GM18519 (cell line): Measurements from ENCODE around the gene TNFRSF1A.

Experiments used
- ATAC-seq: cut with Tn5 transposase; IDR thresholded peaks from one replicate; pipeline ENCODE4 v1.9.1; 2021; ENCODE audit warnings: mild to moderate bottlenecking, moderate library complexity; ENCODE audit not compliant: unreplicated experiment, low FRiP score

The TNFRSF1A gene

GRCh38 chr12:6374786-6375160 is 32.9 kb upstream of the TNFRSF1A start:
- no peak for ATAC-seq

- no peak for ATAC-seq
These were observed 32.3 kb upstream of the TNFRSF1A start for GRCh38 chr12:6374028-6374785.

GRCh38 chr12:6373022-6373787 is 31.3 kb upstream of the TNFRSF1A start:
- no peak for ATAC-seq

DNA sequence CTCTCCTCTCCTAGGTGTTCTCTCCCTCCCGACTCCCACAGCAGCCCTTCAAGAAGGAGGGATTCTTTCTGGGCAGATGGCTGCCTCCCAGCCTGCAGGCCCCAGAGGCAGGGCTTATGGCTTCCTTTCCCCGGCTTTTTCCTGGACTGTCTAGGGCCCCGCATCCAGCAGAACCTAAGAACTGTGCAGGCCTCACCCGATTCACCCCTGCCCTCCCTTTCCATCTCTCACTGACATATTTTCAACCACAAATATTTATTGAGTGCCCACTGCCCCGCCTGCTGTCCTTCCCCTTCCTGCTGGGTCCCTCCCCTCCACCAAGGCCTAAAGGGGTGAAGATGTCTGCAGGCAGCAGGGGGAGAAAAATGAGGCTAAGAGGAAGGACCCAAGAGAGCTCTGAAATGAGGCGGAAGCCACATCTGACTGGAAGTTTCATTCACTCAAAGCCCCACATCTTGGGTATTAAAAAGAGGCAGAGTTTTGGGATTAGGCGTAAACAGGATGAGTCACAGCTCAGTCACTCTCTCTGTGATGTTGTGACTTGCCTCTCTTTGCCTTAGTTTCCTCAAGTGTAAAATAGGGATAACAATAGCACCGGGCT is 30.6 kb upstream of the TNFRSF1A start:
- no peak for ATAC-seq

DNA sequence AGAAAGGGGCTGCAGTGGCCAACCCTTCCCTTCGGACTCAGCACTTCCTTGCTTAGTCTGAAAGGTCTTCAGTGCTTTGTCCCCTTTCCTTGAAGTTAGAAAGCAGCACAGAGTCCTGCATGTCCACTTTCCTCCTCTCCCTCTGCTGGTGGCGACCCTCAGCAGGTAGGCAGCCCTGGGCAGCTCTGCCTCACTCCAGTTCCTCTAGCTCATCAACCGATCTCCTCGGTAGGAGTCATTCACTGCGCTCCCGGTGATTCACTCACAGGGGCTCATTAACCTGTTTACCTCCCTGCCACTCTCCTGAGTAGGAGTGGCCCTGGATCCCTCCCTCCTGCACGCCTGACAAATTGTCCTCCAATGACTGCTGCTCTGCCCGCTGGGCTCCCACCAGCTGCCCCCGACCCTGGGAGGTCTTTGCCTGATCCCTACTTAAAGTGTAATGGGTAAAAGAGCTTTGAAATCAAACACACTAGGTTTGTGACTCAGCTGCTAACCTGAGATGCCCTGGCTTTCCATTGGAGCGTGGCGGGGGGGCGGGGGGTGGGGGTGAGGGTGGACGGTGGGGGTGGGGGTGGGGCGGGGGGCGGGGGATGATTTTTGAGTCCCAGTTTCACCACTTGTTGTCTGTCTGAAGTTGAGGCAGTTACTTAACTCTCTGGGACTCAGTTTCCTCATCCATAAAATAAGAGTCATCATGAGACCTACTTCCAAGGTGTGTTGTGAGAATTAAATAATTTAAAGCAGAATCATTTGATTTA is 29.3 kb upstream of the TNFRSF1A start:
- no peak for ATAC-seq

GRCh38 chr12:6370576-6370935 is 28.7 kb upstream of the TNFRSF1A start:
- no peak for ATAC-seq

DNA sequence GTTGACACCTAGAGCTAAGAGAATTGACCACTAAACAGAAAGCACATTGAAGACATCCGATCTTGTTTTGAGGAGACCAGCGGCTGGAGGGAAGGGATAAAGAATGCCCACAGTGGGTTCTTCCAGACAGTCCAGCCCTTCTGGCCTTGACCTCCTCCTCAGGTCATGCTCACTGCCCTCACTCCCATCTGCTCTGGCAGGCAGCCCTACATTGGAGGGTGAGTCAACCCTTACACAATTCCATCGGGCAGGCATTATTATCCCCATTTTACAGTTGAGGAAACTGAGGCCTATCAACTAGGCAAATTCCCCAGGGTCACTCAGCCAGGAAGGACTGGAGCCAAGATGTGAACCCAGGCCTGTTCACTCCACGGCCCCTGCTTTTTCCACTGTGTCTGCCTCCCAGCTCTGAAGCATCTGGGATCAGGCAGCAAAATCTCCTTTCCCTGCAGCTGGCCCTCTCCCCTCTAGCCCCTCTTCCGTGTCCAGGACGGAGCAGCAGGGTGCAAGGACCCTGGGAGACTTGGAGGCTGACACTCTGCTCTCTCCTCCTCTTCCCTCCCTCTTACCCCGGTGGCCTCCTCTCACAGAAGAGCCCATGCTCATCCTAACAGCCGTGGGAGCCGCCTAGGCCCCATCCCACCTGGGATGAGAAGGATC is 28.2 kb upstream of the TNFRSF1A start:
- no peak for ATAC-seq

- no peak for ATAC-seq
These were observed 27.1 kb upstream of the TNFRSF1A start for GRCh38 chr12:6368906-6369525.

- no peak for ATAC-seq
These were observed 26.4 kb upstream of the TNFRSF1A start for GRCh38 chr12:6367969-6368892.

GRCh38 chr12:6367065-6367968 is 25.4 kb upstream of the TNFRSF1A start:
- no peak for ATAC-seq

- no peak for ATAC-seq
These were observed 22.1 kb upstream of the TNFRSF1A start for GRCh38 chr12:6364044-6364374.

DNA sequence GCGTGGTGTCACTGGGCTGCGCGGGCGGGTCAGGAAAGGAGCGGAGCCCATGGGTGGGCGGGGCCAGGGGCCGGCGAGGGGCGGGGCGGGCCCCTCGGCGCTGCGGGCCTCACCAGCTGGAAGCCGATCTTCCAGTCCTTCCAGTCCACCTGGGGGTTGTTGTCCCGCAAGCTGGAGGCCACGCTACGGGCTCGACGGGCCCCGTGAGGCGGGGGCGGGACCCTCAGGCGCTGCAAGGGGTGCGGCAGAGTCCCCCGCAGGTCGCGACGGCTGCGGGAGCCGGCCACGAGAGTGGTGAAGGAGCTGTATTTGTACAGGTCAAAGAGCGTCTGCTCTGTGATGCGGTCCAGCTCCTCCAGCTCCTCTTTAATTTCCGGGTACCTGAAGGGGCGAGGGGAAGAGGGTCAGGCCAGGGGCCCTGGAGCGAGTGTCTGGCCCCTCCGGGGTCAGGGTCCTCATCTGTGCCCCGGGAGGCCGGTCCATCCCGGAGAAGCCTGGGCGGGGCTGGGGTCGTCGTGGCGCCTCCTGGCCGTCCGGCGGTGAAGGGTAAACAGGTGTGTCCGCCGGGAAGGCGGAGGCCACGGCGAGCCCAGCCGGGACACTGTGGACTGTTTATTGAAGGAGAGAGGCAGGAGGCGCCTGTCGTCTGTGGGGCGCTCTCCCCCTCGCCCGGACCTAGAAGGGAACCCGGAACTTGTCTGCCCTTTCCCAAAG is 21.6 kb upstream of the TNFRSF1A start:
- no peak for ATAC-seq

DNA sequence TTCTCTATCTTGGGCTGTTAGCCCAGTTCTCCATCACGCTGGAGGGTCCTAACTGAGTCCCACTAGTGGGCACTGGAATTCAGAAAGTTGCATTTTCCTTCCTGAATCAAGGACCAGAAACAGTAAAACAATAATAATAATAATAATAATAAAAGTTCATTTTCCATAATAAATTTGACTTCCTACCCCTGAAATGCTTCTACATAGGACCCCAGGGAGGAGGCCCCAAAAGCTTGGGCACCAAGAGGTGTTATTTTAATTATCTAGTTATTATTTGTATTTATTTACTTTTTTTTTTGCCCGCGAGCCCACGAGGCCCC is 21.1 kb upstream of the TNFRSF1A start:
- ATAC-seq = no peak

DNA sequence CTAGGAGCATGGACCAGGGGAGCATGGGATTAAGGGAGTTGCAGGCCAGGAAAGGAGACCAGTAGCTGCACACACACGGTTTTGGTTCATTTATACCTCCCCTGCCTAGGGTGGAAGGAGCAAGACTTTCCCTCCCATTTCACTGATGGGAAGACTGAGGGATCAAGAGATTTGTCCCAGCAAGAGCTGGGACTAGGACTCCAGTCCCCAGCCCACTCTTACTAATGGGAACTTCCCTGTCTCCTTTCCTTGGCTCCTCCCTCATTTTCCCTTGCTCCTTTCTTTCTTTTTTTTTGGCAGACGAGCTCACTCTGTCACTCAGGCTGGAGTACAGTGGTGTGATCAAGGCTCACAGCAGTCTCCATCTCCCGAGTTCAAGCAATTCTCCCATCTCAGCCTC is 20.5 kb upstream of the TNFRSF1A start:
- ATAC-seq = no peak

- no peak for ATAC-seq
These were observed 20.0 kb upstream of the TNFRSF1A start for GRCh38 chr12:6361834-6362233.

DNA sequence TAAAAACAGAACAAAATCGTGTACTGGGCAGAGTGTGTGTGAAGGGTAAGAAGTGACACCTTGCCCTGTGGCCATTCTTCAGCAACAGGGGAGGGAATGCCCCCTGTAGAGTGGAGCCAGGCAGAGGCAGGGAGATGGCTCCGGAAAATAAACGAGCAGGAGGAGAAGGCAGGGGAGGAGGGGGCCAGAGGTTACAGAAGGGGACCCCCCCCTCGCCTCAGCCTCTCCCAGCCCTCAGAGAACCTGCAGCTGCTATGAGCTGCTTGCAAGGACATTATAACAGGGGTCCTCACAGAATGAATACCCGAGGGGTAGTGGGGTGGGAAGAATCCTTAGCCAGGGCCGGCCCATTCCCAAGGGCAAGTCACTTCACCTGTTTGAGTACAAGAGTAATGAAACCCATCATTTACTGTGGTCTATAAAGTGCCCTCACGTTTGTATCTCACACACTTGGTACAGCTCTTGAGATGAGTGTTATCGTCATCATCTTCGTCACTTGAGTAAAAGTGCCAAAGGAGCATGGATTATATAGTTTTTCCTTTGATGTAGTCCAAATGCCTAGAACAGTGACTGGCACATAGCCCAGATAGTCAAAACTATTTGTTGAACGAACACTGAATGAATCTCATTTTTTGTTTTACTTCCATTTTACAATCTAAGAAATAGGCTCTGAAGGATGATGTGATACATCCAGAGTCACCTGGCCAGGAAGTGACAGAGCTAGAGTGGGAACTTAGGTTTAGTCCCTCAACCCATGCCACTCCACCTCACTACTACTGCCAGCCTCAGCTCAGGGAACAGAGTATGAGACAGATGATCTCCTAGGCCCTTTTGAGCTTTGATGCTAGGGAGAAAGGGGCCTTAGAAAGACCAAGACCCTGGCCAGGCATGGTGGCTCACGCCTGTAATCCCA is 19.0 kb upstream of the TNFRSF1A start:
- ATAC-seq = no peak
